Left lung (tissue), 10 donors: ENCODE results near the gene FARP1. TPM values are rescaled to one million over a fixed set of nuclear protein-coding genes. Genes with fewer than 3 reads are reported as not detected.

Experiments
- ATAC-seq: fragments of 200-7000 bp; cut with Tn5 transposase; one replicate; pipeline ENCODE4 v1.9.1; 2020; ENCODE audit warnings: moderate library complexity
- DNase-seq, 4 donors: peaks; one replicate each; pipeline ENCODE4 v3.0.0-alpha.2; 2013 to 2020
- H3K27ac ChIP-seq, 2 donors: fragments of 200-600 bp; sonication (generic) in 1 of 2; one replicate each; pipeline versions ENCODE4 v1.5.0 to v1.8.0; 2020 to 2021
- H3K27me3 ChIP-seq, 2 donors: fragments of 200-600 bp; sonication (generic) in 1 of 2; one replicate each; pipeline versions ENCODE4 v1.5.0 to v1.8.0; 2020 to 2021
- H3K36me3 ChIP-seq, 2 donors: fragments of 200-600 bp; sonication (generic) in 1 of 2; one replicate each; pipeline versions ENCODE4 v1.5.0 to v1.8.0; 2020 to 2021
- H3K4me1 ChIP-seq, 2 donors: fragments of 200-600 bp; one replicate each; pipeline ENCODE4 v1.8.0; 2021
- H3K4me3 ChIP-seq, 2 donors: fragments of 200-600 bp; sonication (generic) in 1 of 2; one replicate each; pipeline versions ENCODE4 v1.5.0 to v1.8.0; 2020 to 2021; ENCODE audit warnings: mild to moderate bottlenecking in 1 of 2
- H3K9me3 ChIP-seq, 2 donors: fragments of 200-600 bp; sonication (generic) in 1 of 2; one replicate each; pipeline versions ENCODE4 v1.5.0 to v1.8.0; 2020 to 2021
- CTCF ChIP-seq, 2 donors: fragments of 200-600 bp; sonication (generic) in 1 of 2; IDR thresholded peaks; one replicate each; pipeline versions ENCODE4 v1.5.0 to v1.8.0; 2021; ENCODE audit warnings: antibody characterized with exemption in 2 of 2
- intact Hi-C, 2 donors: fragments of 100-400 bp; cut with DNase I; formaldehyde crosslinking; loops; one replicate each; pipeline versions ENCODE4 v1.11.2 to v1.14.2; 2022
- polyA plus RNA-seq, 6 donors: library from polyadenylated mRNA; unstranded; fragments of 120-200 nt; gene quantifications; one replicate each; pipeline ENCODE4 v1.2.1, GENCODE V29; 2013; ENCODE audit not compliant: insufficient read length in 6 of 6
- total RNA-seq, 2 donors: library from RNA; stranded (reverse); fragmentation: NEBNext Ultra II Directional; extraction: Animal tissue kit (Norgen Biotek cat#: 25700); gene quantifications; one replicate each; pipeline ENCODE4 v1.2.1, GENCODE V29; 2021
- donor health status: DM: no; HTN: yes; CAD: no.
- donor health status: DM: no; HTN: no; CAD: no.

The FARP1 gene
- total and polyA plus RNA-seq, 8 donors: 78.9 to 142 (median 132) TPM

GRCh38 chr13:98419786-98420553 lies 277.1 kb downstream of the FARP1 start:
- Histone ChIP-seq H3K27me3 (no peaks in the 10 kb centered on the region), H3K36me3 (peaks cover 0 to 18% of the 10 kb centered on the region in 2 donors), H3K27ac (peak overlapping the region; percentile 7 to 23), H3K4me1 (no peaks in the 10 kb centered on the region), H3K9me3 (peaks cover 0 to 9% of the 10 kb centered on the region in 2 donors), H3K4me3 (no peak overlapping the region)
- ATAC-seq (peak; percentile 55), DNase-seq (peak in 1 of 4 donors; percentile 44)
- intact Hi-C loops: no loop called here
- no peak for TF ChIP-seq CTCF (IDR thresholded peaks at IDR 0.05)

GRCh38 chr13:98420554-98421175 lies 277.8 kb downstream of the FARP1 start:
- Histone ChIP-seq H3K4me3 (no peak overlapping the region), H3K27ac (no peak overlapping the region), H3K36me3 (peaks cover 0 to 14% of the 10 kb centered on the region in 2 donors), H3K4me1 (no peaks in the 10 kb centered on the region), H3K27me3 (no peaks in the 10 kb centered on the region), H3K9me3 (peaks cover 0 to 9% of the 10 kb centered on the region in 2 donors)
- no peak for TF ChIP-seq CTCF (IDR thresholded peaks at IDR 0.05)
- no peak for ATAC-seq
- intact Hi-C loops: no loop called here
- peak in 1 of 4 donors; percentile 12 for DNase-seq

GRCh38 chr13:98422046-98422445 lies 279.2 kb downstream of the FARP1 start:
- TF ChIP-seq CTCF (IDR thresholded peaks at IDR 0.05): no peak

GRCh38 chr13:98423417-98423816 lies 280.5 kb downstream of the FARP1 start:
- TF ChIP-seq CTCF (IDR thresholded peaks at IDR 0.05): no peak
- intact Hi-C loops: no loop called here
- peaks cover 0 to 32% of the 10 kb centered on the region in 2 donors for H3K36me3 ChIP-seq
- peak in 1 of 4 donors; percentile 11 for DNase-seq
- ATAC-seq: no peak
- H3K4me1 ChIP-seq: no peaks in the 10 kb centered on the region
- no peaks in the 10 kb centered on the region for H3K9me3 ChIP-seq
- H3K27ac ChIP-seq: no peak overlapping the region
- H3K27me3 ChIP-seq: no peaks in the 10 kb centered on the region
- H3K4me3 ChIP-seq: no peak overlapping the region

More at GRCh38 chr13:98422046-98422445, 279.2 kb downstream of the FARP1 start:
- Histone ChIP-seq H3K27ac (no peak overlapping the region), H3K9me3 (peaks cover 0 to 5% of the 10 kb centered on the region in 2 donors), H3K36me3 (peaks cover 0 to 21% of the 10 kb centered on the region in 2 donors), H3K4me1 (no peaks in the 10 kb centered on the region), H3K4me3 (no peak overlapping the region), H3K27me3 (no peaks in the 10 kb centered on the region)
- DNase-seq (peak in 1 of 4 donors; percentile 15), ATAC-seq (no peak)
- intact Hi-C loops: no loop called here

- ATAC-seq (no peak), DNase-seq (peak in 1 of 4 donors; percentile 13)
- H3K27me3 ChIP-seq: no peaks in the 10 kb centered on the region
- peaks cover 0 to 7% of the 10 kb centered on the region in 2 donors for H3K4me1 ChIP-seq
- H3K4me3 ChIP-seq: no peak overlapping the region
- no peaks in the 10 kb centered on the region for H3K9me3 ChIP-seq
- intact Hi-C loops: no loop called here
- H3K36me3 ChIP-seq: peaks cover 0 to 35% of the 10 kb centered on the region in 2 donors
- no peak overlapping the region for H3K27ac ChIP-seq
- TF ChIP-seq CTCF (IDR thresholded peaks at IDR 0.05): no peak
These were observed 284.6 kb downstream of the FARP1 start for GRCh38 chr13:98427331-98427995.
